GM19468 (cell line): Measurements from ENCODE around the gene ORC4.
A peak's percentile ranks its signal among the peaks of the same experiment; 100 is the strongest.
"Not testable (repeated sequence)": the region's sequence is repeated elsewhere in the genome, so short reads cannot be mapped to it uniquely, and the experiment has no call there.

ENCODE experiments used
- ATAC-seq: cut with Tn5 transposase; IDR thresholded peaks from one replicate; pipeline ENCODE4 v1.9.1; 2021; ENCODE audit warnings: mild to moderate bottlenecking, moderate library complexity, moderate number of reproducible peaks; ENCODE audit not compliant: unreplicated experiment; ENCODE audit errors: extremely low read depth

The ORC4 gene

GRCh38 chr2:148021059-148021861 lies 723 bp upstream of the ORC4 start, which contains the start of gene MBD5:
TSS of gene MBD5 (plus strand) at chr2:148021091.
- no peak for ATAC-seq

- ATAC-seq: no peak
Measured at GRCh38 chr2:148014616-148015015, 5.9 kb downstream of the ORC4 start.

- ATAC-seq: no peak
Measured at GRCh38 chr2:148013876-148014275, 6.7 kb downstream of the ORC4 start.

- not testable (repeated sequence) for ATAC-seq
Measured at GRCh38 chr2:148008411-148008810, 12.1 kb downstream of the ORC4 start.

- no peak for ATAC-seq
Measured at GRCh38 chr2:148007219-148007900, 13.2 kb downstream of the ORC4 start.

- no peak for ATAC-seq
Measured at GRCh38 chr2:148006249-148007007, 14.1 kb downstream of the ORC4 start.

- ATAC-seq: not testable (repeated sequence)
Measured at GRCh38 chr2:148002420-148002819, 18.1 kb downstream of the ORC4 start.

- no peak for ATAC-seq
Measured at GRCh38 chr2:148000095-148000494, 20.4 kb downstream of the ORC4 start.

- ATAC-seq: no peak
Measured at GRCh38 chr2:147999126-147999525, 21.4 kb downstream of the ORC4 start.

- ATAC-seq: no peak
Measured at GRCh38 chr2:147998203-147998602, 22.3 kb downstream of the ORC4 start.

GRCh38 chr2:147996828-147997227 lies 23.7 kb downstream of the ORC4 start:
- no peak for ATAC-seq

- not testable (repeated sequence) for ATAC-seq
Measured at GRCh38 chr2:147994965-147995364, 25.6 kb downstream of the ORC4 start.

- ATAC-seq: peak; percentile 66
Measured at GRCh38 chr2:147989809-147990403, 30.6 kb downstream of the ORC4 start.

- no peak for ATAC-seq
Measured at GRCh38 chr2:147989102-147989501, 31.4 kb downstream of the ORC4 start.

- no peak for ATAC-seq
Measured at GRCh38 chr2:147980940-147981528, 39.5 kb downstream of the ORC4 start.

GRCh38 chr2:147977679-147978078 lies 42.9 kb downstream of the ORC4 start:
- ATAC-seq: no peak

- no peak for ATAC-seq
Measured at GRCh38 chr2:147976102-147976501, 44.4 kb downstream of the ORC4 start.

- ATAC-seq: no peak
Measured at GRCh38 chr2:147968571-147968970, 52.0 kb downstream of the ORC4 start.

GRCh38 chr2:147952118-147952517 lies 68.4 kb downstream of the ORC4 start:
- no peak for ATAC-seq

GRCh38 chr2:147945660-147946059 lies 74.9 kb downstream of the ORC4 start:
- ATAC-seq: no peak
